NCI-H2029 treated with DMSO at 0.1 percent for 48 hours (cell line): ENCODE data around the gene CDHR1.
"Not testable (repeated sequence)": the region's sequence is repeated elsewhere in the genome, so short reads cannot be mapped to it uniquely, and the experiment has no call there.

Experiments
- DNase-seq: peaks from one replicate; lab custom pipeline; 2025; lab: John Stamatoyannopoulos, UW

The CDHR1 gene

GRCh38 chr10:84175436-84175835, 18.9 kb upstream of the CDHR1 start:
- DNase-seq, result no peak

GRCh38 chr10:84176351-84176750, 18.0 kb upstream of the CDHR1 start:
- DNase-seq, result no peak

GRCh38 chr10:84176836-84177474, 17.4 kb upstream of the CDHR1 start:
- no peak for DNase-seq

- DNase-seq, result no peak
Measured at GRCh38 chr10:84177541-84178141, 16.7 kb upstream of the CDHR1 start.

- DNase-seq, result no peak
Measured at GRCh38 chr10:84178160-84178609, 16.2 kb upstream of the CDHR1 start.

- DNase-seq, result peak; percentile 42
Measured at GRCh38 chr10:84179059-84179710, 15.2 kb upstream of the CDHR1 start.

DNA sequence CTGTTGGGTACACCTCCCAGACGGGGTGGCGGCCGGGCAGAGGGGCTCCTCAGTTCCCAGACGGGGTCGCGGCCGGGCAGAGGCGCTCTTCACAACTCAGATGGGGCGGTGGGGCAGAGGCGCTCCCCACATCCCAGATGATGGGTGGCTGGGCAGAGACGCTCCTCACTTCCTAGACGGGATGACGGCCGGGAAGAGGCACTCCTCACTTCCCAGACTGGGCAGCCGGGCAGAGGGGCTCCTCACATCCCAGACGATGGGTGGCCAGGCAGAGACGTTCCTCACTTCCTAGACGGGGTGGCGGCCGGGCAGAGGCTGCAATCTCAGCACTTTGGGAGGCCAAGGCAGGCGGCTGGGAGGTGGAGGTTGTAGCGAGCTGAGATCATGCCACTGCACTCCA, 14.0 kb upstream of the CDHR1 start:
- not testable (repeated sequence) for DNase-seq

GRCh38 chr10:84181631-84182030, 12.7 kb upstream of the CDHR1 start:
- no peak for DNase-seq

- DNase-seq, result no peak
Measured at GRCh38 chr10:84184517-84184916, 9.8 kb upstream of the CDHR1 start.

GRCh38 chr10:84185526-84186175, 8.7 kb upstream of the CDHR1 start:
- DNase-seq, result no peak

DNA sequence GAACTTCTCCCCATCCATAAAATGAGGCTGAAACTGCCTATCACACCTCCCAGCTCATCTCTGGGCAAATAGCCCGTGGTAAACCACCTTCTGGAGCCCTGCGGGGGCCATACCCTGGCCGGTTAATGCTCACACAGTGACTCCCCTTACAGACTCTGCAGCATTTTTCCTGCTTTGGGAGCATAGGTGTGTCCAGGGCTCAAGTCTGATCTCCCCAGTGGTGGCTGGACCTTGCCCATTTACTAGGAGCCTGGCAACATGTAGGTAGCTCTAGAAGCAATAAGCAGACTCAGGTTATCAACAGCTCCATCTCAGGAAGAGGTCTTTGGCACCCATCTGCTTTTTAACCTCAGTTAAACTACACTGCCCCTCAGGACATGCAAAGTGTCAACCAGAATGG, 5.5 kb upstream of the CDHR1 start:
- no peak for DNase-seq

DNA sequence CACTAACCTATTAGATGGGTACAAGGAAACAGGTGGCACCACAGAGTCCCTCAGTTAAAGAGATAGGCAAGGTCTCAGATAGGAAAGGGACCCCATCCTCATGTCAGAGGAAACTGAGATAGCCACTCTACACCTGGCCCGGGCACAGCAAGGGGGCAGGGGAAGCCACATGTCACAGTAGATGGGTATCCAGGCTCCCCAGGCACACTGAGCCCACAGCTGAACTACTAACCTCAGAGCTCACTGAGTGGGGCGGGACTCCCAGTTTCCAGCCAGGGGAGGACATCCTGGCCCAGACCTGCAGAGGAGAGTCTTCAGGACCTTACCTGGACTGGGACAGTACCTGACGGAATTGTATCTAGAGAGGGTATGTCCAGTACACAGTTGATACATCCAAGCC, 3.7 kb upstream of the CDHR1 start:
- no peak for DNase-seq

DNA sequence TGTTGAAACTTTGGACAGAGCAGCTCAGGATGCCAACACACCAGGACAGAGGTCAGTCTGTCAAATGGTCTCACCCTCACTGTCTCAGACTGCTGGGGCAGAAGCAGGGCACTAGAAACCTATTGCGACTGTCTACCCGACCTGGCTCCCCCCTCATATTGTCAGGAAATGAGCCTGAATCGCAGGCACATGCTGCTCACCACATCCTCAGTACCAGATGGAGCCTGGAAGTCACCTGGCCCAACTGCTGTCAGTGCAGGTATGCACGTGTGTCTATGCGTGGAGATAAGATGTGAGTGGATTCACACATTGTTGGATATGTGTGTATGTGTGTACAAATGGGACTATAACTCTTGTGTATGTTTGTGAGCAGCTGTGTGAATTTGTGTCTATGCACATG, 3.2 kb upstream of the CDHR1 start:
- DNase-seq, result no peak

- DNase-seq, result no peak
Measured at GRCh38 chr10:84193327-84193726, 1.0 kb upstream of the CDHR1 start.

- no peak for DNase-seq
Measured at GRCh38 chr10:84193846-84194423, 402 bp upstream of the CDHR1 start.

- no peak for DNase-seq
Measured at GRCh38 chr10:84195044-84195830, 900 bp downstream of the CDHR1 start.

- no peak for DNase-seq
Measured at GRCh38 chr10:84196083-84196482, 1.7 kb downstream of the CDHR1 start.

DNA sequence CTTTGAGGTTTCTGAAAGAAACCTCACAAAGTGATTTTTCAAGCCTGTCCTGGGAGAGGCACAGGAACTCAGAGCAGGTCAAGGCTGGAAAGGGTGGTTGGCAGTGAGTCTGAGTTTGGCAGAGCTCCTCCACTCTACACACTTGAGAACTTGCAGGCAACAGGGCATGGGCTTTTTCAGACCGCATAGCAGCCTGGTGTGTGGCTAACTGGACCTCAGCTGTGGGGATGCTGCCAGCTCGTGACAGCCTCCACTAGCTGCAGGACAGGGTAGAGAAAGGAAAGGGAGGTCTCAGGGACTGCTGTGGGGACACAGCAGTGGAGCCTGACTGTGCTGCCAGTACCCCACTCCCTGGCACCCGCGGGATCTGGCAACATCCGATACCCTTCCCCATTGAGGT, 2.6 kb downstream of the CDHR1 start:
- DNase-seq, result no peak

DNA sequence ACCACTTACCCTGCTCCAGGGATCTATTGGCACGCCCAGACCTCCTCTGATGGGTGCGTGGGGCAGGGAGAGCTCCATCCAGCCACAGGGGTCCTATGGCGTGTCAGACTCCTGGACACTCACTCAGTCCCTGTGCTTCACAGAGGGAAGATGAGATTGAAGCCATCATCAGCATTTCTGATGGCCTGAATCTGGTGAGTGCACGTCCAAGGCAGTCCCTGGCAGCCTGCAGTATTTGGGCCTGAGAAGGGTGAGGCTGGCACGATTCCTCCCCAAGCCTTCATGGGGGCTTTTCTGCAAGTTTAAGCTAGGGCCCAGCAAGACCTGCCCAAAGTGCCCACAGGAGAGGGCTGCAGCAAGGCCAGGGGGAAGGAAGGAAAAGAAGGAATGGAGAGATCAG, 3.3 kb downstream of the CDHR1 start:
- no peak for DNase-seq

- no peak for DNase-seq
Measured at GRCh38 chr10:84198206-84198915, 4.0 kb downstream of the CDHR1 start.

GRCh38 chr10:84200537-84201243, 6.4 kb downstream of the CDHR1 start:
- no peak for DNase-seq
